Measurements from ENCODE around the gene CACNA2D3. TPM values are rescaled to one million over a fixed set of nuclear protein-coding genes. Genes with fewer than 3 reads are reported as not detected.

The CACNA2D3 gene
- total RNA-seq, 1 experiment from 2014 or later = not detected

DNA sequence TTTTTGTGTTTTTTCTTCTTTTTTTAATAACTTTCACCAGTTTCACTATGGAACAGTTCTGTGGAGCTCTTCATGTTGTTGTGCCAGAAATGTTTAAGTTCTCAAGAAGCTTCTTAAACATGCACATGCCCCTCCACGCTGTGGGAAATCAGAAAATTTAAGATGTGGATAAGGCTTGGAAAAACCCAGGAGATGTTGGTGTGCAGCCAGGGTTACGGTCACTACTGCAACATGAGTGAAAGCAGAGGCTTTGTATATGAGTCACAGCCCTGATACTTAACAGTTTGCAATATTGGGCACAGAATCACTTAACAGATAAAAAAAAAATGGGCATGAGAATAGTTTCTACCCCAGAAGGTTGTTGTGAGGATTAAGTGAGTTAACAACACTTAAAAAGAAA, 405.6 kb downstream of the CACNA2D3 start:
- Histone ChIP-seq H3F3A (ENCODE audit: low read length, unreplicated experiment) (no peaks in the 10 kb centered on the region), H2AFZ (ENCODE audit: low read length) (no peak overlapping the region), H3K79me2 (ENCODE audit: low read length) (no peaks in the 10 kb centered on the region), H3K4me1 (ENCODE audit: insufficient read depth, low read length) (no peaks in the 10 kb centered on the region), H3K9me2 (replicated peaks; ENCODE audit: low read length) (0 out of 2 replicates have a peak, but pooled peaks cover 3% of the 10 kb centered on the region), H3K9me3 (ENCODE audit: low read length) (peaks cover 8% of the 10 kb centered on the region; the same call in 1 of the 2 replicates), H3K27me3 (ENCODE audit: low read length) (peaks cover 3% of the 10 kb centered on the region; the same call in 1 of the 2 replicates), H3K9ac (ENCODE audit: low read length) (no peak overlapping the region), H3K4me2 (ENCODE audit: low read length) (no peak overlapping the region), H3K27ac (ENCODE audit: low read length) (no peak overlapping the region), H3K4me3 (ENCODE audit: low read length) (no peak overlapping the region), H3K36me3 (ENCODE audit: low read depth, low read length) (no peaks in the 10 kb centered on the region), H4K20me1 (ENCODE audit: low read length) (no peaks in the 10 kb centered on the region)
- DNase-seq (no peak), ATAC-seq (no peak)
- ChIA-PET POLR2A (ENCODE audit: unreplicated experiment) (no interaction called here), CTCF (no interaction called here)
- intact Hi-C loops (cut with micrococcal nuclease) = no loop called here
- BruUV-seq (replicated peaks) = no TSS peak
- TF ChIP-seq, protein P1, sequence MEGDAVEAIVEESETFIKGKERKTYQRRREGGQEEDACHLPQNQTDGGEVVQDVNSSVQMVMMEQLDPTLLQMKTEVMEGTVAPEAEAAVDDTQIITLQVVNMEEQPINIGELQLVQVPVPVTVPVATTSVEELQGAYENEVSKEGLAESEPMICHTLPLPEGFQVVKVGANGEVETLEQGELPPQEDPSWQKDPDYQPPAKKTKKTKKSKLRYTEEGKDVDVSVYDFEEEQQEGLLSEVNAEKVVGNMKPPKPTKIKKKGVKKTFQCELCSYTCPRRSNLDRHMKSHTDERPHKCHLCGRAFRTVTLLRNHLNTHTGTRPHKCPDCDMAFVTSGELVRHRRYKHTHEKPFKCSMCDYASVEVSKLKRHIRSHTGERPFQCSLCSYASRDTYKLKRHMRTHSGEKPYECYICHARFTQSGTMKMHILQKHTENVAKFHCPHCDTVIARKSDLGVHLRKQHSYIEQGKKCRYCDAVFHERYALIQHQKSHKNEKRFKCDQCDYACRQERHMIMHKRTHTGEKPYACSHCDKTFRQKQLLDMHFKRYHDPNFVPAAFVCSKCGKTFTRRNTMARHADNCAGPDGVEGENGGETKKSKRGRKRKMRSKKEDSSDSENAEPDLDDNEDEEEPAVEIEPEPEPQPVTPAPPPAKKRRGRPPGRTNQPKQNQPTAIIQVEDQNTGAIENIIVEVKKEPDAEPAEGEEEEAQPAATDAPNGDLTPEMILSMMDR (conservative IDR thresholded peaks at IDR 0.05; ENCODE audit: low read depth, low read length) = no peak
- TF ChIP-seq EZH2 (IDR thresholded peaks at IDR 0.05; ENCODE audit: low read length, unreplicated experiment) (no peak), EZH2phosphoT487 (IDR thresholded peaks at IDR 0.05; ENCODE audit: borderline replicate concordance, low read length) (no peak)

DNA sequence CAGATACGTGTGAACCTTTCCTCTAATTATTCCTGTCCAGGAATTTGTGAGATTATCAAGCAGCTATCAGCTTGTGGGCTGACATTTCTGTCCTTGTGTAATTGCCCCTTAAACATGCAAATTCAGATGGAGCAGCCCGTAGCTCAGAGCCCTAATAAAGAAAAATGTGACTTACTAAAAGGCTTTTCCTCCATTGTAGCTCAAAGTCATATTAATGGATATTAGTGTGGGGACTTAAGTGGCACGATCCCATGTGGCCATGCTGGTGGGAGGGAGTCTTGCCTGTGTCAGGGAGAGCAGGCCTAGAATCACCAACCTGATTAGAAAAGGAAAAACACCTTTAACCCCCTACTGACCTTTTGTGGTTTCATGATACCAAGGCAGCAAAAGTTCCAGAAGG, 406.3 kb downstream of the CACNA2D3 start:
- no peaks in the 10 kb centered on the region for H4K20me1 ChIP-seq (ENCODE audit: low read length)
- intact Hi-C loops (cut with micrococcal nuclease) = no loop called here
- no peak overlapping the region for H3K27ac ChIP-seq (ENCODE audit: low read length)
- no peak overlapping the region for H3K4me2 ChIP-seq (ENCODE audit: low read length)
- no peaks in the 10 kb centered on the region for H3K36me3 ChIP-seq (ENCODE audit: low read depth, low read length)
- H3K9me2 ChIP-seq (replicated peaks; ENCODE audit: low read length) = 0 out of 2 replicates have a peak, but pooled peaks cover 3% of the 10 kb centered on the region
- H3K79me2 ChIP-seq (ENCODE audit: low read length) = no peaks in the 10 kb centered on the region
- H3K4me3 ChIP-seq (ENCODE audit: low read length) = no peak overlapping the region
- ChIA-PET CTCF (no interaction called here), POLR2A (ENCODE audit: unreplicated experiment) (no interaction called here)
- ATAC-seq (no peak), DNase-seq (no peak)
- H3K4me1 ChIP-seq (ENCODE audit: insufficient read depth, low read length) = no peaks in the 10 kb centered on the region
- H3F3A ChIP-seq (ENCODE audit: low read length, unreplicated experiment) = no peaks in the 10 kb centered on the region
- no peak overlapping the region for H3K9ac ChIP-seq (ENCODE audit: low read length)
- H3K27me3 ChIP-seq (ENCODE audit: low read length) = peaks cover 3% of the 10 kb centered on the region; the same call in 1 of the 2 replicates
- BruUV-seq (replicated peaks) = no TSS peak
- H2AFZ ChIP-seq (ENCODE audit: low read length) = no peak overlapping the region
- peaks cover 8% of the 10 kb centered on the region; the same call in 1 of the 2 replicates for H3K9me3 ChIP-seq (ENCODE audit: low read length)
- TF ChIP-seq EZH2phosphoT487 (IDR thresholded peaks at IDR 0.05; ENCODE audit: borderline replicate concordance, low read length) (no peak), EZH2 (IDR thresholded peaks at IDR 0.05; ENCODE audit: low read length, unreplicated experiment) (no peak)
- TF ChIP-seq, protein P1 (conservative IDR thresholded peaks at IDR 0.05; ENCODE audit: low read depth, low read length) = no peak

DNA sequence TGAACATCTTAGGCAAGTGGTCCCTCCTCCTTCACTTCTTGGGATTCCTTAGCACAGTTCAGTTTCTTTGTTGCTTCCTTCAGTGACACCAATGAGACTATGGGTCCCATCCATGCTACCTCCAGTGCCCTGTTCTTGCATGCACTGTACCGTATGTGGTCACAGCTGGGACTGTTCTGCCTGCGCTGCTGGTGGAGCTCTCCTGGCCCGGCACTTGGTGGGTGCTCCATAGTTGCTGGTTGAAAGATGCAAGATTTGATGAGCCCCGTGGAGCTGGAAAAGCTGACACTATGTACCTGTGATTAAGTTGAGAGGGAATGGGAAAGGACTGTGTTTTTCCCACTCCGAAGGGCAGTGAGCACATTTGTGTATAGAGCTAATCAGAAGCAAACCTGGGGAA, 407.7 kb downstream of the CACNA2D3 start:
- H2AFZ ChIP-seq (ENCODE audit: low read length) = no peak overlapping the region
- POLR2A ChIA-PET (ENCODE audit: unreplicated experiment) = no interaction called here
- no peak overlapping the region for H3K9ac ChIP-seq (ENCODE audit: low read length)
- H3K27ac ChIP-seq (ENCODE audit: low read length) = no peak overlapping the region
- peaks cover 3% of the 10 kb centered on the region; the same call in 1 of the 2 replicates for H3K27me3 ChIP-seq (ENCODE audit: low read length)
- no peak overlapping the region for H3K4me2 ChIP-seq (ENCODE audit: low read length)
- no peaks in the 10 kb centered on the region for H3K4me1 ChIP-seq (ENCODE audit: insufficient read depth, low read length)
- peaks cover 4% of the 10 kb centered on the region; the same call in 1 of the 2 replicates for H3K9me3 ChIP-seq (ENCODE audit: low read length)
- no peaks in the 10 kb centered on the region for H4K20me1 ChIP-seq (ENCODE audit: low read length)
- H3K9me2 ChIP-seq (replicated peaks; ENCODE audit: low read length) = no peaks in the 10 kb centered on the region
- H3F3A ChIP-seq (ENCODE audit: low read length, unreplicated experiment) = no peaks in the 10 kb centered on the region
- DNase-seq (no peak), ATAC-seq (no peak)
- CTCF ChIA-PET = no interaction called here
- no peaks in the 10 kb centered on the region for H3K79me2 ChIP-seq (ENCODE audit: low read length)
- TF ChIP-seq EZH2 (IDR thresholded peaks at IDR 0.05; ENCODE audit: low read length, unreplicated experiment) (no peak), EZH2phosphoT487 (IDR thresholded peaks at IDR 0.05; ENCODE audit: borderline replicate concordance, low read length) (no peak)
- TF ChIP-seq, protein P1 (conservative IDR thresholded peaks at IDR 0.05; ENCODE audit: low read depth, low read length) = no peak
- no peak overlapping the region for H3K4me3 ChIP-seq (ENCODE audit: low read length)
- intact Hi-C loops (cut with micrococcal nuclease) = no loop called here
- H3K36me3 ChIP-seq (ENCODE audit: low read depth, low read length) = no peaks in the 10 kb centered on the region
- BruUV-seq (replicated peaks) = no TSS peak
